ENCODE results near the gene PYCR2.

DNA sequence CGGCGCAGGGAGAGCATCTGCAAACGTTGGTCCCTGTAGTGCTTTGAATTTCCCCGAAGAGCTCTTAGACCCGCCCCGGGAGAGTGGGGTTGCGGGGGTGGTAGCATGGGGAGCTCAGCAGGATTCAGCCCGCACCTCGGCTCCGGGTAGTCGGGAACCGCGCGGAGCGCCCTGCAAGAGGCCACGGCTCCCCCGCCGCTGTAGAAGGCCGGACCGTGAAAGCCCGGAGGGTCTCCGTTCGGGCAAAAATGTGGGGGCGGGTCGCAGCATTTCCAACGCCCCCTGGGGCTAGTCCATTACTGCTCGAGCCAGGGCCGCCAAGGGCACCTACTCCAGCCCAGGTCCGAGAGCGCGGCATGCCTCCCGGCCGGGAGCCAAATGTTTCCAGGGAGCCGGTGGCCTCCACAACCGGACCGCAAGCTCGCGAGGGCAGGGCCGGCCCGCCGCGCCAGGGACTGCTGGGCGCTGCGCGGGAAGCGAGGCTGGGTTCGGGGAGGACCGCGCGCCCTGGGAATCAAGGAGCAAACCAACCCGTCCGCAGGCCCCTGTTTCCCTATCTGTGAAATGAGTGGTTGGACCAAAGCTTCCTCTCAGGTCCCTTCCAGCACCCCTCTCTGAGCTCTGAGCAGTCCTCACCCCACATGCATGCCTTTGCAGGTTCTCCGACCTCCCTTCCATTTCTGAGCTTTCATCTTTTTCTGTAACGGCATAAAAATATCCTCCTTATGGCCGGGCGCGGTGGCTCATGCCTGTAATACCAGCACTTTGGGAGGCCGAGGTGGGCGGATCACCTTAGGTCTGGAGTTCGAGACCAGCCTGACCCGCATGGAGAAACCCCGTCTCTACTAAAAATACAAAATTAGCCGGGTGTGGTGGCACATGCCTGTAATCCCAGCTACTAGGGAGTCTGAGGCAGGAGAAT, 41.1 kb downstream of the PYCR2 start:
- TF ChIP-seq, protein P1, sequence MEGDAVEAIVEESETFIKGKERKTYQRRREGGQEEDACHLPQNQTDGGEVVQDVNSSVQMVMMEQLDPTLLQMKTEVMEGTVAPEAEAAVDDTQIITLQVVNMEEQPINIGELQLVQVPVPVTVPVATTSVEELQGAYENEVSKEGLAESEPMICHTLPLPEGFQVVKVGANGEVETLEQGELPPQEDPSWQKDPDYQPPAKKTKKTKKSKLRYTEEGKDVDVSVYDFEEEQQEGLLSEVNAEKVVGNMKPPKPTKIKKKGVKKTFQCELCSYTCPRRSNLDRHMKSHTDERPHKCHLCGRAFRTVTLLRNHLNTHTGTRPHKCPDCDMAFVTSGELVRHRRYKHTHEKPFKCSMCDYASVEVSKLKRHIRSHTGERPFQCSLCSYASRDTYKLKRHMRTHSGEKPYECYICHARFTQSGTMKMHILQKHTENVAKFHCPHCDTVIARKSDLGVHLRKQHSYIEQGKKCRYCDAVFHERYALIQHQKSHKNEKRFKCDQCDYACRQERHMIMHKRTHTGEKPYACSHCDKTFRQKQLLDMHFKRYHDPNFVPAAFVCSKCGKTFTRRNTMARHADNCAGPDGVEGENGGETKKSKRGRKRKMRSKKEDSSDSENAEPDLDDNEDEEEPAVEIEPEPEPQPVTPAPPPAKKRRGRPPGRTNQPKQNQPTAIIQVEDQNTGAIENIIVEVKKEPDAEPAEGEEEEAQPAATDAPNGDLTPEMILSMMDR (IDR thresholded peaks at IDR 0.05): no peak
- TF ChIP-seq POLR2A (IDR thresholded peaks at IDR 0.05): no peak
- no peak for TF ChIP-seq POLR2AphosphoS5 (IDR thresholded peaks at IDR 0.05; ENCODE audit: insufficient read depth in 1 of 2, low read depth in 1 of 2)

Measured in vagina (tissue), 2 donors.